Neural progenitor cell (in vitro differentiated cells): ENCODE data around the gene STRIP1. TPM values are rescaled to one million over a fixed set of nuclear protein-coding genes. Genes with fewer than 3 reads are reported as not detected.

Experiments
- DNase-seq: peaks from one replicate; pipeline ENCODE4 v3.0.0-alpha.2; 2016; ENCODE audit warnings: low spot score
- H2AFZ ChIP-seq: fragments of 200-600 bp; sonication (generic); replicated peaks from 2 replicates; pipeline ENCODE4 v1.6.1; 2016; ENCODE audit warnings: antibody characterized with exemption
- H3F3A ChIP-seq: fragments of 200-600 bp; sonication (generic); 2 replicates; pipeline ENCODE4 v1.6.1; 2016; ENCODE audit warnings: antibody characterized with exemption, low read depth
- H3K27ac ChIP-seq: fragments of 200-600 bp; sonication (generic); 2 replicates; pipeline ENCODE4 v1.5.1; 2016; ENCODE audit warnings: mild to moderate bottlenecking
- H3K27me3 ChIP-seq: fragments of 200-600 bp; sonication (generic); 2 replicates; pipeline ENCODE4 v1.6.1; 2016; ENCODE audit warnings: mild to moderate bottlenecking, moderate library complexity
- H3K36me3 ChIP-seq: fragments of 200-600 bp; sonication (generic); 2 replicates; pipeline ENCODE4 v1.5.1; 2016
- H3K4me1 ChIP-seq: fragments of 200-600 bp; sonication (generic); 2 replicates; pipeline ENCODE4 v1.6.1; 2016; ENCODE audit warnings: mixed run types
- H3K4me2 ChIP-seq: fragments of 200-600 bp; sonication (generic); 2 replicates; pipeline ENCODE4 v1.6.1; 2016
- H3K4me3 ChIP-seq: fragments of 200-600 bp; sonication (generic); 2 replicates; pipeline ENCODE4 v1.5.1; 2016
- H3K79me2 ChIP-seq: fragments of 200-600 bp; sonication (generic); 2 replicates; pipeline ENCODE4 v1.6.1; 2016; ENCODE audit warnings: low read depth
- H3K9ac ChIP-seq: fragments of 200-600 bp; sonication (generic); 2 replicates; pipeline ENCODE4 v1.6.1; 2016
- H3K9me3 ChIP-seq: fragments of 200-600 bp; sonication (generic); 2 replicates; pipeline ENCODE4 v1.5.1; 2016; ENCODE audit warnings: low read depth
- H4K20me1 ChIP-seq: fragments of 200-600 bp; sonication (generic); 2 replicates; pipeline ENCODE4 v1.6.1; 2016; ENCODE audit warnings: low read depth
- H3K27ac Mint-ChIP-seq: 3 replicates; pipeline ENCODE4 v1.8.0; 2021; ENCODE audit warnings: mixed read lengths
- H3K27me3 Mint-ChIP-seq: 2 replicates; pipeline ENCODE4 v1.8.0; 2022; ENCODE audit warnings: low read depth, mild to moderate bottlenecking, inconsistent platforms, moderate library complexity, mixed read lengths; ENCODE audit not compliant: insufficient read depth
- H3K36me3 Mint-ChIP-seq: 3 replicates; pipeline ENCODE4 v1.8.0; 2021; ENCODE audit warnings: mixed read lengths
- H3K4me1 Mint-ChIP-seq: 3 replicates; pipeline ENCODE4 v1.8.0; 2021; ENCODE audit warnings: mixed read lengths
- H3K4me3 Mint-ChIP-seq: 3 replicates; pipeline ENCODE4 v1.8.0; 2021; ENCODE audit warnings: mild to moderate bottlenecking, moderate library complexity, mixed read lengths
- H3K9me3 Mint-ChIP-seq: 3 replicates; pipeline ENCODE4 v1.8.0; 2020; ENCODE audit warnings: mixed read lengths
- EZH2 ChIP-seq: fragments of 200-600 bp; sonication (generic); IDR thresholded peaks from 2 replicates; pipeline ENCODE4 v1.6.1; 2017; ENCODE audit warnings: antibody characterized with exemption, mild to moderate bottlenecking, moderate library complexity
- EZH2phosphoT487 ChIP-seq: fragments of 200-600 bp; sonication (generic); IDR thresholded peaks from 2 replicates; pipeline ENCODE4 v1.6.1; 2017; ENCODE audit warnings: antibody characterized with exemption
- total RNA-seq: library from RNA; depleted of rRNA; stranded (reverse); fragments of >200 nt; gene quantifications from 2 replicates; pipeline ENCODE4 v1.2.3, GENCODE V29; 2015; ENCODE audit warnings: low replicate concordance
- TF ChIP-seq, protein P1 (sequence below): fragments of 200-600 bp; sonication (generic); IDR thresholded peaks from 2 replicates; pipeline ENCODE4 v1.5.1; 2017; ENCODE audit warnings: antibody characterized with exemption, mild to moderate bottlenecking

Gene STRIP1
- total RNA-seq, 1 donor from 2014 or later, result 55.0 TPM

DNA sequence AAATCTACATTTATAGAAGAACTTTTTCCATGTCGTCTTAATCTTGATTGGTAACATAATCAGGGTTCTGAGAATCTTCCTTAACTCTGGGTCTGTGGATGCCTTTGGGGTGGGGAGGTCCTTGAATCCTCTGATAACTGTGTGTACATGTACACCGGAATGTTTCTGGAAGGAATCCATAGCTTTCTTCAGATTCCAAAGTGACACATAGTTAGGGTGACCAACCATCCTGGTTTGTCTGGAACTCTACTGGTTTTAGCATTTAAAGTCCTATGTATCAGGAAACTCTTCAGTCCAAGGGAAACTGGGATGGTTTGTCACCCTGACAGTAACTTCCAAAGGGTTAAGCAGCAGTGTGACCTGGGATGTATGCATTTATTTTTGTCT lies 16.8 kb downstream of the STRIP1 start:
- H3K9me3 Mint-ChIP-seq, result no peaks in the 10 kb centered on the region
- H3K4me1 Mint-ChIP-seq, result no peaks in the 10 kb centered on the region
- Histone ChIP-seq H3K4me2 (no peak overlapping the region), H3K27ac (no peak overlapping the region), H3F3A (peaks cover 8% of the 10 kb centered on the region), H3K36me3 (peaks cover 8% of the 10 kb centered on the region), H3K4me1 (no peaks in the 10 kb centered on the region), H4K20me1 (peaks cover 23% of the 10 kb centered on the region), H3K27me3 (no peaks in the 10 kb centered on the region), H2AFZ (no peak overlapping the region), H3K4me3 (no peak overlapping the region), H3K9ac (no peak overlapping the region), H3K79me2 (no peaks in the 10 kb centered on the region), H3K9me3 (no peaks in the 10 kb centered on the region)
- no peak overlapping the region for H3K27ac Mint-ChIP-seq
- peaks cover 40% of the 10 kb centered on the region for H3K36me3 Mint-ChIP-seq
- TF ChIP-seq EZH2 (no peak), EZH2phosphoT487 (no peak)
- TF ChIP-seq, protein P1, sequence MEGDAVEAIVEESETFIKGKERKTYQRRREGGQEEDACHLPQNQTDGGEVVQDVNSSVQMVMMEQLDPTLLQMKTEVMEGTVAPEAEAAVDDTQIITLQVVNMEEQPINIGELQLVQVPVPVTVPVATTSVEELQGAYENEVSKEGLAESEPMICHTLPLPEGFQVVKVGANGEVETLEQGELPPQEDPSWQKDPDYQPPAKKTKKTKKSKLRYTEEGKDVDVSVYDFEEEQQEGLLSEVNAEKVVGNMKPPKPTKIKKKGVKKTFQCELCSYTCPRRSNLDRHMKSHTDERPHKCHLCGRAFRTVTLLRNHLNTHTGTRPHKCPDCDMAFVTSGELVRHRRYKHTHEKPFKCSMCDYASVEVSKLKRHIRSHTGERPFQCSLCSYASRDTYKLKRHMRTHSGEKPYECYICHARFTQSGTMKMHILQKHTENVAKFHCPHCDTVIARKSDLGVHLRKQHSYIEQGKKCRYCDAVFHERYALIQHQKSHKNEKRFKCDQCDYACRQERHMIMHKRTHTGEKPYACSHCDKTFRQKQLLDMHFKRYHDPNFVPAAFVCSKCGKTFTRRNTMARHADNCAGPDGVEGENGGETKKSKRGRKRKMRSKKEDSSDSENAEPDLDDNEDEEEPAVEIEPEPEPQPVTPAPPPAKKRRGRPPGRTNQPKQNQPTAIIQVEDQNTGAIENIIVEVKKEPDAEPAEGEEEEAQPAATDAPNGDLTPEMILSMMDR, result no peak
- DNase-seq, result no peak
- no peaks in the 10 kb centered on the region for H3K27me3 Mint-ChIP-seq
- no peak overlapping the region for H3K4me3 Mint-ChIP-seq

DNA sequence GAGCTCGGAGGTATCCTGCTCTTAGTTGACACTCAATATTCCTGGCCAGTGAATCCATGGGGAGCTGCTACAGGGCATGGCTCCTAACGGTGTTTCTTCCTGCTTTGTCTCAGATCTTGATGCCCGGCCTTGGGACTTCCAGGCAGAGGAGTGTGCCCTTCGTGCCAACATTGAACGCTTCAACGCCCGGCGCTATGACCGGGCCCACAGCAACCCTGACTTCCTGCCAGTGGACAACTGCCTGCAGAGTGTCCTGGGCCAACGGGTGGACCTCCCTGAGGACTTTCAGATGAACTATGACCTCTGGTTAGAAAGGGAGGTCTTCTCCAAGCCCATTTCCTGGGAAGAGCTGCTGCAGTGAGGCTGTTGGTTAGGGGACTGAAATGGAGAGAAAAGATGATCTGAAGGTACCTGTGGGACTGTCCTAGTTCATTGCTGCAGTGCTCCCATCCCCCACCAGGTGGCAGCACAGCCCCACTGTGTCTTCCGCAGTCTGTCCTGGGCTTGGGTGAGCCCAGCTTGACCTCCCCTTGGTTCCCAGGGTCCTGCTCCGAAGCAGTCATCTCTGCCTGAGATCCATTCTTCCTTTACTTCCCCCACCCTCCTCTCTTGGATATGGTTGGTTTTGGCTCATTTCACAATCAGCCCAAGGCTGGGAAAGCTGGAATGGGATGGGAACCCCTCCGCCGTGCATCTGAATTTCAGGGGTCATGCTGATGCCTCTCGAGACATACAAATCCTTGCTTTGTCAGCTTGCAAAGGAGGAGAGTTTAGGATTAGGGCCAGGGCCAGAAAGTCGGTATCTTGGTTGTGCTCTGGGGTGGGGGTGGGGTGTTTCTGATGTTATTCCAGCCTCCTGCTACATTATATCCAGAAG lies 19.4 kb downstream of the STRIP1 start:
- Histone ChIP-seq H3K4me3 (no peak overlapping the region), H3K4me2 (no peak overlapping the region), H2AFZ (no peak overlapping the region), H3K9me3 (no peaks in the 10 kb centered on the region), H3K79me2 (no peaks in the 10 kb centered on the region), H3K4me1 (no peaks in the 10 kb centered on the region), H3K9ac (no peak overlapping the region), H3K36me3 (peaks cover 8% of the 10 kb centered on the region), H4K20me1 (peaks cover 23% of the 10 kb centered on the region), H3K27me3 (no peaks in the 10 kb centered on the region), H3K27ac (no peak overlapping the region), H3F3A (peaks cover 8% of the 10 kb centered on the region)
- no peaks in the 10 kb centered on the region for H3K4me1 Mint-ChIP-seq
- H3K27ac Mint-ChIP-seq, result no peak overlapping the region
- H3K9me3 Mint-ChIP-seq, result no peaks in the 10 kb centered on the region
- TF ChIP-seq EZH2 (no peak), EZH2phosphoT487 (no peak)
- TF ChIP-seq, protein P1, result peak; percentile 94
- H3K36me3 Mint-ChIP-seq, result peaks cover 38% of the 10 kb centered on the region
- no peak overlapping the region for H3K4me3 Mint-ChIP-seq
- peak; percentile 68 for DNase-seq
- H3K27me3 Mint-ChIP-seq, result peaks cover 3% of the 10 kb centered on the region

DNA sequence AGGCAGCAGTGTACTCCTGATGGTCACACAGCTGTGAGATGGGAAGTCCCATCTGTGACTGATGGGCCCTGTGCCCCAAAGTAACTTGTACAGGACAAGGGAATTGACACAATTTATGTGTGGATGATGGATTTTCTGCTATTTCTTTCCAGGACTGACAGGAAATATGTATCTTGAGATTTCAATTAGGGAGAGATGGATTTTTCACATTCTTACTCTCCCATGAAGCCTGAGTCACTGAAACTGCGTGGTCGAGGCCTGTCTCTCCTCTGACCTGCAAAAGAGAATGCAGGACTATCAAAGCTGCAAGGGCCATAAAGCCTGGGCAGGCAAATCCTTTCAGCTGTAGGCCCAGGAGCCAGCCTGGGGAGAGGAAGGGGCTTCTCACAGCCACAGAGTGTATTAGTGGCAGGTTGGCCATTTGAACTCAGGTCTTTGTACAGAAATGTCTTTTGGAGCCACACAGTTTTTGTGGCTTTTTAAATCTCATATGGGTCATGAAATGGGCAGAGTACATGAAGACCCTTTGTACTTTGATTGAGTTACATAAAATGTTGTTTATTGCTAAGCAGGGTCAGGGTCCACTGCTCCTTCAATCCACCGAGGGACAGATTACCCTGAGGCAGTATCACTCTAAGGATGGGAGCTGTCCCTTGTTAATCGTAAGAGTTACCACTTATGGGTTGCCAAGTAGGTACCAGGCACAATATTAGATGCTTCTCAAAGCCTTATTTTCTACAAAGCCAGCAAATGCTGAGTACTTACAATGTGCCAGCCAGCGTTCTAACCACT lies 21.3 kb downstream of the STRIP1 start:
- peaks cover 44% of the 10 kb centered on the region for H3K36me3 Mint-ChIP-seq
- Histone ChIP-seq H4K20me1 (peaks cover 32% of the 10 kb centered on the region), H3K4me3 (no peak overlapping the region), H3K4me2 (no peak overlapping the region), H3K27ac (no peak overlapping the region), H3K79me2 (no peaks in the 10 kb centered on the region), H3K4me1 (no peaks in the 10 kb centered on the region), H3K9me3 (no peaks in the 10 kb centered on the region), H3K36me3 (peaks cover 8% of the 10 kb centered on the region), H3K27me3 (no peaks in the 10 kb centered on the region), H3F3A (peaks cover 8% of the 10 kb centered on the region), H2AFZ (no peak overlapping the region), H3K9ac (no peak overlapping the region)
- no peak overlapping the region for H3K4me3 Mint-ChIP-seq
- peaks cover 5% of the 10 kb centered on the region for H3K27me3 Mint-ChIP-seq
- no peak for TF ChIP-seq EZH2phosphoT487
- TF ChIP-seq, protein P1, result no peak
- H3K4me1 Mint-ChIP-seq, result no peaks in the 10 kb centered on the region
- H3K9me3 Mint-ChIP-seq, result no peaks in the 10 kb centered on the region
- peak overlapping the region; percentile 42 for H3K27ac Mint-ChIP-seq
- DNase-seq, result no peak
